OCI-LY3 (cell line): ENCODE measurements around the gene GINS2.

Source experiments
- H2AFZ ChIP-seq: fragments of 200-600, 300-600 bp; shearing (Covaris generic); 2 replicates; pipeline ENCODE4 v1.6.0; 2014; ENCODE audit warnings: antibody characterized with exemption, low read depth, low read length
- H3K27ac ChIP-seq: fragments of 200-600, 300-600 bp; sonication (generic); 2 replicates; pipeline ENCODE4 v1.5.1; 2014; ENCODE audit warnings: mild to moderate bottlenecking, low read length, moderate library complexity, mixed read lengths
- H3K27me3 ChIP-seq: fragments of 200-600, 300-600 bp; sonication (generic); 2 replicates; pipeline ENCODE4 v1.6.1; 2014; ENCODE audit warnings: low read depth, low read length, mixed read lengths
- H3K36me3 ChIP-seq: fragments of 200-600, 300-600 bp; sonication (generic); replicated peaks from 2 replicates; pipeline ENCODE3; 2014; ENCODE audit warnings: low read depth, low read length, mixed read lengths
- H3K4me1 ChIP-seq: fragments of 300-600, 200-600 bp; sonication (generic); 2 replicates; pipeline ENCODE4 v1.6.1; 2014; ENCODE audit warnings: low read length, mixed read lengths
- H3K4me2 ChIP-seq: fragments of 200-600, 300-600 bp; sonication (generic); 2 replicates; pipeline ENCODE4 v1.6.1; 2014; ENCODE audit warnings: low read length, mixed read lengths
- H3K4me3 ChIP-seq: fragments of 300-600, 200-600 bp; sonication (generic); 2 replicates; pipeline ENCODE4 v1.5.1; 2014; ENCODE audit warnings: antibody characterized with exemption, mild to moderate bottlenecking, low read length, moderate library complexity
- H3K79me2 ChIP-seq: fragments of 300-600, 200-600 bp; shearing (Covaris generic); 2 replicates; pipeline ENCODE4 v1.6.1; 2014; ENCODE audit warnings: mild to moderate bottlenecking, low read length, mixed read lengths
- H3K9ac ChIP-seq: fragments of 300-600, 200-600 bp; shearing (Covaris generic); 2 replicates; pipeline ENCODE4 v1.6.0; 2014; ENCODE audit warnings: mild to moderate bottlenecking, low read length, moderate library complexity
- H3K9me3 ChIP-seq: fragments of 200-600, 300-600 bp; shearing (Covaris generic); 2 replicates; pipeline ENCODE4 v1.6.1; 2014; ENCODE audit warnings: low read length, mixed read lengths; ENCODE audit not compliant: insufficient read depth
- H4K20me1 ChIP-seq: fragments of 200-600, 300-600 bp; sonication (generic); 2 replicates; pipeline ENCODE4 v1.6.1; 2016; ENCODE audit warnings: low read length, mixed read lengths; ENCODE audit not compliant: insufficient read depth
- EZH2phosphoT487 ChIP-seq: fragments of 200-600 bp; shearing (Covaris generic); IDR thresholded peaks from 2 replicates; pipeline ENCODE4 v1.6.1; 2018; ENCODE audit warnings: antibody characterized with exemption, mixed run types, low read depth
- TF ChIP-seq, protein P1 (sequence below): fragments of 200-600, 300-600 bp; sonication (generic); IDR thresholded peaks from 2 replicates; pipeline ENCODE4 v1.5.1; 2014; ENCODE audit warnings: antibody characterized with exemption, low read length, low read depth

GINS2 gene

GRCh38 chr16:85637808-85638647 is 50.7 kb downstream of the GINS2 start:
- Histone ChIP-seq H3K27ac (no peak overlapping the region), H3K4me1 (no peaks in the 10 kb centered on the region), H3K36me3 (no peaks in the 10 kb centered on the region), H3K4me2 (no peak overlapping the region), H3K79me2 (no peaks in the 10 kb centered on the region; the same call in 1 of the 2 replicates), H4K20me1 (peaks cover 94% of the 10 kb centered on the region), H3K4me3 (no peak overlapping the region), H2AFZ (no peak overlapping the region), H3K9ac (no peak overlapping the region), H3K9me3 (no peaks in the 10 kb centered on the region), H3K27me3 (no peaks in the 10 kb centered on the region)
- no peak for TF ChIP-seq EZH2phosphoT487
- TF ChIP-seq, protein P1, sequence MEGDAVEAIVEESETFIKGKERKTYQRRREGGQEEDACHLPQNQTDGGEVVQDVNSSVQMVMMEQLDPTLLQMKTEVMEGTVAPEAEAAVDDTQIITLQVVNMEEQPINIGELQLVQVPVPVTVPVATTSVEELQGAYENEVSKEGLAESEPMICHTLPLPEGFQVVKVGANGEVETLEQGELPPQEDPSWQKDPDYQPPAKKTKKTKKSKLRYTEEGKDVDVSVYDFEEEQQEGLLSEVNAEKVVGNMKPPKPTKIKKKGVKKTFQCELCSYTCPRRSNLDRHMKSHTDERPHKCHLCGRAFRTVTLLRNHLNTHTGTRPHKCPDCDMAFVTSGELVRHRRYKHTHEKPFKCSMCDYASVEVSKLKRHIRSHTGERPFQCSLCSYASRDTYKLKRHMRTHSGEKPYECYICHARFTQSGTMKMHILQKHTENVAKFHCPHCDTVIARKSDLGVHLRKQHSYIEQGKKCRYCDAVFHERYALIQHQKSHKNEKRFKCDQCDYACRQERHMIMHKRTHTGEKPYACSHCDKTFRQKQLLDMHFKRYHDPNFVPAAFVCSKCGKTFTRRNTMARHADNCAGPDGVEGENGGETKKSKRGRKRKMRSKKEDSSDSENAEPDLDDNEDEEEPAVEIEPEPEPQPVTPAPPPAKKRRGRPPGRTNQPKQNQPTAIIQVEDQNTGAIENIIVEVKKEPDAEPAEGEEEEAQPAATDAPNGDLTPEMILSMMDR: no peak

GRCh38 chr16:85637061-85637807 is 51.5 kb downstream of the GINS2 start:
- no peaks in the 10 kb centered on the region for H3K27me3 ChIP-seq
- TF ChIP-seq, protein P1: no peak
- no peak for TF ChIP-seq EZH2phosphoT487
- H3K4me1 ChIP-seq: no peaks in the 10 kb centered on the region
- peaks cover 2% of the 10 kb centered on the region; the same call in 1 of the 2 replicates for H3K79me2 ChIP-seq
- H3K4me2 ChIP-seq: no peak overlapping the region
- H3K27ac ChIP-seq: no peak overlapping the region
- no peak overlapping the region for H3K9ac ChIP-seq
- no peak overlapping the region for H3K4me3 ChIP-seq
- no peaks in the 10 kb centered on the region for H3K9me3 ChIP-seq
- peaks cover 93% of the 10 kb centered on the region for H4K20me1 ChIP-seq
- no peaks in the 10 kb centered on the region for H3K36me3 ChIP-seq
- no peak overlapping the region for H2AFZ ChIP-seq

- no peak overlapping the region for H3K9ac ChIP-seq
- H3K79me2 ChIP-seq: peaks cover 3% of the 10 kb centered on the region; the same call in 1 of the 2 replicates
- TF ChIP-seq, protein P1: no peak
- no peak for TF ChIP-seq EZH2phosphoT487
- no peak overlapping the region for H3K4me3 ChIP-seq
- H3K36me3 ChIP-seq: no peaks in the 10 kb centered on the region
- no peaks in the 10 kb centered on the region for H3K9me3 ChIP-seq
- no peak overlapping the region for H3K27ac ChIP-seq
- no peaks in the 10 kb centered on the region for H3K27me3 ChIP-seq
- H3K4me2 ChIP-seq: no peak overlapping the region
- peaks cover 95% of the 10 kb centered on the region for H4K20me1 ChIP-seq
- no peak overlapping the region for H2AFZ ChIP-seq
- H3K4me1 ChIP-seq: no peaks in the 10 kb centered on the region
Measured at GRCh38 chr16:85636234-85636812, 52.4 kb downstream of the GINS2 start.

DNA sequence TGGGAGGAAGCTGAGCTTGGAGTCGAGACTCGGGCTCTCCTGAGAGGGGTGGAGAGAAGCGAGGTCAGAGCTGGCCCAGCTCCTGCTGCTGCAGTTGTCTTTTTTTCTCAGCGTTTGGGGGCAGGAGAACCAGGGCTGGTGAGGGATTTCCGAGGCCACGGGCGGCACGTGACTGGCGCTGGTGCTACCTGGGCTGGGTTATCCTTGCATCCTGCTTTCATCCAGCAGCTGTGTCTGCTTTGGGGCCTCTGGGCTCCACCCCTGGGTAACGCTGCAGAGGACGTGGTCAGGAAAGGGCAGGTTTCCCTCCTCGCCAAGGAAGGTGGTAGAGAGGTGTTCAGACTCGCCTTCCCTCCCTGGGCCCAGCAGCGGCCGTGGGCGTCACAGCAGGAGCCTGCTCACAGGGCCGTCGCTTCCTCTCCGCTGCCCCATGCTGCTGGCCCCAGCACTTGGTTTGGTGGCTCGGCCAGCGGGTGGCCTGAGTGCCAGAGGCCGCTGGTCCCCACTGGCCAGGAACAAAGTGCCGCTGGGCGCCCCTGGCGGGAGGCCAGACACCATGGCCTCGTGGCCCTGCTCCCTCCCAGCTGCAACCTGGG is 53.1 kb downstream of the GINS2 start:
- H3K4me1 ChIP-seq: no peaks in the 10 kb centered on the region
- H3K4me2 ChIP-seq: no peak overlapping the region
- no peaks in the 10 kb centered on the region for H3K36me3 ChIP-seq

More for the DNA sequence above, 53.1 kb downstream of the GINS2 start:
- peaks cover 6% of the 10 kb centered on the region for H3K79me2 ChIP-seq
- H3K9me3 ChIP-seq: no peaks in the 10 kb centered on the region
- no peak overlapping the region for H2AFZ ChIP-seq
- H3K27me3 ChIP-seq: no peaks in the 10 kb centered on the region
- no peak overlapping the region for H3K4me3 ChIP-seq
- no peak overlapping the region for H3K27ac ChIP-seq
- no peak overlapping the region for H3K9ac ChIP-seq
- TF ChIP-seq EZH2phosphoT487: no peak
- TF ChIP-seq, protein P1: no peak
- peaks cover 95% of the 10 kb centered on the region for H4K20me1 ChIP-seq
